Uterus (tissue), 2 donors: Measurements from ENCODE around the gene RTN3.

Experiments used
- POLR2A ChIP-seq, 2 donors: fragments of 450-650 bp; IDR thresholded peaks; one replicate each; pipeline ENCODE4 v1.6.1; 2016; ENCODE audit warnings: antibody characterized with exemption in 2 of 2, mild to moderate bottlenecking in 1 of 2, moderate library complexity in 1 of 2
- TF ChIP-seq, protein P1 (sequence below), 4 experiments: fragments of 200-600 bp in 2 of 4; fragments of 450-650 bp in 2 of 4; sonication (generic) in 2 of 4; IDR thresholded peaks; one replicate each; pipeline ENCODE4 v1.5.1; 2016 to 2019; ENCODE audit warnings: antibody characterized with exemption in 4 of 4, mild to moderate bottlenecking in 2 of 4, moderate library complexity in 1 of 4

GRCh38 chr11:63766531-63767235 is 85.4 kb downstream of the RTN3 start:
- TF ChIP-seq, protein P1, sequence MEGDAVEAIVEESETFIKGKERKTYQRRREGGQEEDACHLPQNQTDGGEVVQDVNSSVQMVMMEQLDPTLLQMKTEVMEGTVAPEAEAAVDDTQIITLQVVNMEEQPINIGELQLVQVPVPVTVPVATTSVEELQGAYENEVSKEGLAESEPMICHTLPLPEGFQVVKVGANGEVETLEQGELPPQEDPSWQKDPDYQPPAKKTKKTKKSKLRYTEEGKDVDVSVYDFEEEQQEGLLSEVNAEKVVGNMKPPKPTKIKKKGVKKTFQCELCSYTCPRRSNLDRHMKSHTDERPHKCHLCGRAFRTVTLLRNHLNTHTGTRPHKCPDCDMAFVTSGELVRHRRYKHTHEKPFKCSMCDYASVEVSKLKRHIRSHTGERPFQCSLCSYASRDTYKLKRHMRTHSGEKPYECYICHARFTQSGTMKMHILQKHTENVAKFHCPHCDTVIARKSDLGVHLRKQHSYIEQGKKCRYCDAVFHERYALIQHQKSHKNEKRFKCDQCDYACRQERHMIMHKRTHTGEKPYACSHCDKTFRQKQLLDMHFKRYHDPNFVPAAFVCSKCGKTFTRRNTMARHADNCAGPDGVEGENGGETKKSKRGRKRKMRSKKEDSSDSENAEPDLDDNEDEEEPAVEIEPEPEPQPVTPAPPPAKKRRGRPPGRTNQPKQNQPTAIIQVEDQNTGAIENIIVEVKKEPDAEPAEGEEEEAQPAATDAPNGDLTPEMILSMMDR (IDR thresholded peaks at IDR 0.05), result no peak
- TF ChIP-seq POLR2A (IDR thresholded peaks at IDR 0.05), result no peak
